Natural killer cell (primary cell): Measurements from ENCODE around the gene RAB3C. TPM values are rescaled to one million over a fixed set of nuclear protein-coding genes. Genes with fewer than 3 reads are reported as not detected.

Source experiments
- ATAC-seq, 3 donors: fragments of 150-1000 bp in 2 of 3; fragments of 200-7000 bp in 1 of 3; cut with Tn5 transposase; 1 replicate in 1 of 3; 2 replicates in 2 of 3; pipeline ENCODE4 v1.10.0; 2021; ENCODE audit warnings: mild to moderate bottlenecking in 2 of 3, moderate library complexity in 2 of 3
- DNase-seq, 2 donors: peaks; one replicate each; pipeline versions ENCODE4 v3.0.0 to v3.0.0-alpha.2; 2013 to 2021; ENCODE audit warnings: mixed read lengths in 1 of 2
- H3K27ac ChIP-seq: one replicate; pipeline ENCODE4 v1.5.1; 2013; ENCODE audit warnings: mild to moderate bottlenecking, low read length
- H3K27me3 ChIP-seq: one replicate; pipeline ENCODE4 v1.6.1; 2013; ENCODE audit warnings: low read length; ENCODE audit not compliant: control insufficient read depth, insufficient read depth
- H3K36me3 ChIP-seq: one replicate; pipeline ENCODE4 v1.6.1; 2013; ENCODE audit warnings: low read length; ENCODE audit not compliant: control insufficient read depth, insufficient read depth
- H3K4me1 ChIP-seq: one replicate; pipeline ENCODE4 v1.6.1; 2013; ENCODE audit warnings: low read length; ENCODE audit not compliant: control insufficient read depth, insufficient read depth
- H3K4me3 ChIP-seq: one replicate; pipeline ENCODE4 v1.5.1; 2013; ENCODE audit warnings: low read length
- H3K9me3 ChIP-seq: one replicate; pipeline ENCODE4 v1.6.1; 2013; ENCODE audit warnings: low read length; ENCODE audit not compliant: control insufficient read depth, insufficient read depth
- H3K27ac Mint-ChIP-seq, 2 donors: one replicate each; pipeline ENCODE4 v1.8.0; 2022; ENCODE audit warnings: mild to moderate bottlenecking in 2 of 2, mixed read lengths in 2 of 2, moderate library complexity in 1 of 2
- H3K27me3 Mint-ChIP-seq, 2 donors: one replicate each; pipeline ENCODE4 v1.8.0; 2022; ENCODE audit warnings: low read depth in 2 of 2, mixed read lengths in 2 of 2
- H3K36me3 Mint-ChIP-seq: one replicate; pipeline ENCODE4 v1.8.0; 2022; ENCODE audit warnings: mixed read lengths
- H3K4me1 Mint-ChIP-seq, 2 donors: one replicate each; pipeline ENCODE4 v1.8.0; 2022; ENCODE audit warnings: mixed read lengths in 2 of 2
- H3K4me3 Mint-ChIP-seq: one replicate; pipeline ENCODE4 v1.8.0; 2022; ENCODE audit warnings: mild to moderate bottlenecking, moderate library complexity, mixed read lengths
- H3K9me3 Mint-ChIP-seq, 2 donors: one replicate each; pipeline ENCODE4 v1.8.0; 2022; ENCODE audit warnings: mixed read lengths in 2 of 2
- CTCF ChIP-seq: fragments of 200-600 bp; IDR thresholded peaks from one replicate; pipeline ENCODE4 v1.8.0; 2022; ENCODE audit warnings: antibody characterized with exemption
- WGBS: methylation state at CpG from one replicate; pipeline ENCODE4 v1.1.7; 2013; ENCODE audit warnings: missing lambda C conversion rate; ENCODE audit not compliant: insufficient coverage; 5-methylcytosine and 5-hydroxymethylcytosine counted together
- intact Hi-C: fragments of 100-400 bp; cut with micrococcal nuclease; formaldehyde crosslinking; loops from one replicate; pipeline ENCODE4 v1.14.2; 2022
- total RNA-seq, 4 donors: library from RNA; stranded (reverse); fragments of 120-200 nt in 1 of 4; gene quantifications; one replicate each; pipeline versions ENCODE4 v1.2.3 to v1.2.4, GENCODE V29; 2013 to 2022

The RAB3C gene
- total RNA-seq, 3 donors from 2014 or later (not counting 1 experiment from before 2014, with no cell fraction given) = 0.05 TPM; not detected in 2

DNA sequence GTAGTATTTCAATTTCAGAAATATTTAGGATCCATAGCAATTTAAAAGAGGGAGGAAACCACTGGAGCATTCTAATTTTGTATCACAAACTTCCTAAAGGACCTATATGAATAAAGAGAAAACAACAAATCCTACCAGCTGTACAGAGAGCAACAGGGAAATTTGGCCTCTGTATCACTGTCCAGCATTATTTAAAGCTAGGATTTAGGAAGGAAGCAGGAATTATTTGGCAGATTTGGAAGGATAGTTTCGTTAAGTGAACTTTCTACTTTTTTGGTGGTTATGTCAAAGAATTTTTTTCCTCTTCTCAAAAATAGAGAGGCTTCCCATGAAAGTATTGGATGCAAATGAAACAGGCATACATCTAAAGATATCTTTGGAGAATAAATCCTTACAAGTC lies 269.7 kb downstream of the RAB3C start:
- Mint-ChIP-seq H3K27ac (no peak overlapping the region), H3K4me3 (no peak overlapping the region), H3K9me3 (no peaks in the 10 kb centered on the region), H3K27me3 (peaks cover 9 to 20% of the 10 kb centered on the region in 2 donors), H3K4me1 (no peaks in the 10 kb centered on the region), H3K36me3 (no peaks in the 10 kb centered on the region)
- Histone ChIP-seq H3K27ac (no peak overlapping the region), H3K4me1 (no peaks in the 10 kb centered on the region), H3K36me3 (no peaks in the 10 kb centered on the region), H3K27me3 (no peaks in the 10 kb centered on the region), H3K4me3 (no peak overlapping the region), H3K9me3 (no peaks in the 10 kb centered on the region)
- intact Hi-C loops = no loop called here
- ATAC-seq (no peak), DNase-seq (no peak)
- no CpG with 5 or more reads among the region's 1 CpG for WGBS
- no peak for TF ChIP-seq CTCF

- no peak overlapping the region for H3K4me3 ChIP-seq
- intact Hi-C loops = no loop called here
- no peaks in the 10 kb centered on the region for H3K4me1 ChIP-seq
- H3K9me3 Mint-ChIP-seq = no peaks in the 10 kb centered on the region
- no peaks in the 10 kb centered on the region for H3K36me3 Mint-ChIP-seq
- peaks cover 14 to 30% of the 10 kb centered on the region in 2 donors for H3K27me3 Mint-ChIP-seq
- no peaks in the 10 kb centered on the region for H3K9me3 ChIP-seq
- H3K4me3 Mint-ChIP-seq = no peak overlapping the region
- no peak for ATAC-seq
- TF ChIP-seq CTCF = no peak
- 96% methylated on average over 2 of the region's 2 CpGs for WGBS
- no peaks in the 10 kb centered on the region for H3K27me3 ChIP-seq
- no peaks in the 10 kb centered on the region for H3K4me1 Mint-ChIP-seq
- H3K36me3 ChIP-seq = no peaks in the 10 kb centered on the region
- H3K27ac ChIP-seq = no peak overlapping the region
- no peak for DNase-seq
- H3K27ac Mint-ChIP-seq = no peak overlapping the region
These were observed 271.6 kb downstream of the RAB3C start for GRCh38 chr5:58854441-58854840.

GRCh38 chr5:58855851-58856739 lies 273.2 kb downstream of the RAB3C start:
- peaks cover 14 to 27% of the 10 kb centered on the region in 2 donors for H3K27me3 Mint-ChIP-seq
- no peak for ATAC-seq
- no peaks in the 10 kb centered on the region for H3K4me1 Mint-ChIP-seq
- intact Hi-C loops = no loop called here
- Histone ChIP-seq H3K27ac (no peak overlapping the region), H3K27me3 (peaks cover 3% of the 10 kb centered on the region), H3K4me3 (no peak overlapping the region), H3K9me3 (no peaks in the 10 kb centered on the region), H3K36me3 (no peaks in the 10 kb centered on the region), H3K4me1 (no peaks in the 10 kb centered on the region)
- H3K9me3 Mint-ChIP-seq = no peaks in the 10 kb centered on the region
- no peaks in the 10 kb centered on the region for H3K36me3 Mint-ChIP-seq
- no peak overlapping the region for H3K27ac Mint-ChIP-seq
- no peak overlapping the region for H3K4me3 Mint-ChIP-seq
- DNase-seq = no peak
- 77% methylated on average over 4 of the region's 8 CpGs for WGBS
- no peak for TF ChIP-seq CTCF
